Measurements from ENCODE around the gene GRAP2. TPM values are rescaled to one million over a fixed set of nuclear protein-coding genes. Genes with fewer than 3 reads are reported as not detected.
A peak's percentile ranks its signal among the peaks of the same experiment; 100 is the strongest.
"Not testable (repeated sequence)": the region's sequence is repeated elsewhere in the genome, so short reads cannot be mapped to it uniquely, and the experiment has no call there.

Gene GRAP2
- total RNA-seq, 1 donor from 2014 or later = 31.3 TPM

- Mint-ChIP-seq H3K9me3 (no peaks in the 10 kb centered on the region), H3K4me1 (ENCODE audit: low read depth) (peaks cover 7% of the 10 kb centered on the region), H3K4me3 (no peak overlapping the region), H3K27me3 (ENCODE audit: insufficient read depth) (peaks cover 27% of the 10 kb centered on the region), H3K27ac (no peak overlapping the region), H3K36me3 (ENCODE audit: low read depth) (no peaks in the 10 kb centered on the region)
- DNase-seq (ENCODE audit: low spot score) = no peak
- intact Hi-C loops (cut with micrococcal nuclease) = loop anchor here (5.0 kb wide), 1 partner anchor 52 kb away; no protein-coding TSS in a partner anchor
Measured at GRCh38 chr22:39989633-39990032, 88.7 kb downstream of the GRAP2 start.

GRCh38 chr22:39990686-39991085, 89.8 kb downstream of the GRAP2 start:
- Mint-ChIP-seq H3K27me3 (ENCODE audit: insufficient read depth) (peaks cover 27% of the 10 kb centered on the region), H3K4me3 (no peak overlapping the region), H3K9me3 (no peaks in the 10 kb centered on the region), H3K36me3 (ENCODE audit: low read depth) (no peaks in the 10 kb centered on the region), H3K4me1 (ENCODE audit: low read depth) (peaks cover 7% of the 10 kb centered on the region), H3K27ac (no peak overlapping the region)
- intact Hi-C loops (cut with micrococcal nuclease) = loop anchor here (5.0 kb wide), 1 partner anchor 53 kb away; no protein-coding TSS in a partner anchor
- DNase-seq (ENCODE audit: low spot score) = no peak

GRCh38 chr22:39991159-39991860, 90.4 kb downstream of the GRAP2 start:
- H3K27ac Mint-ChIP-seq = no peak overlapping the region

DNA sequence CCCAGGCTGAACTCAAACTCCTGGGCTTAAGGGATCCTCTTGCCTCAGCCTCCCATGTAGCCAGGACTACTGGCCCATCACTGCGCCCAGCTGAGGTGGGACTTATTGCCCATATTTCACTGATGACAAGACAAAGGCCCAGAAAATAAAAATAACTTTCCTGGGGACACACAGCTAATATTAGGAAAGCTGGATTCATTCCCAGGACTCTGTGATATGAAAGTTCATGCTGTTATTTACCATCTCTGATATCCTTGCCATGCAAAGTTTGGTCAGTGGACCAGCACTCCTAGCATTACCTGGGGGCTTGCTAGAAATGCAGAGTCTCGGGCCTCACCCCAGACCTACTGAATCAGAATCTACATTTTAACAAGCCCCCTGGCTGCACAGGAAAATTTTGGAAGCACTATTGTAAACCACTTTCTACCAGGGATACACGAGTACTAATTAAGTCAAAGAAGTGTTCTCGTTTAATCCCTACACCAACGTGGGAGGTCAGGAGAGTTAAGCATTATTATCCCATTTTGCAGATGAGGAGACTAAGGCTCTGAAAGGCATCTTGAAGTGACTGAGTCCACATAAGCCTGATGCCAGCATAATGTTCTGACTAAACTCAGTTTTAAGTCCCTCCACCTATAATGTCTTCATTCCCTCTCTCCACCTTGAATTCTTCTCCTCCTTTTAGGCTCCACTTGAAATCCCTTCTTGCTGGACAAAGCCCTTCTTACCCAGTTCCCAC, 91.4 kb downstream of the GRAP2 start:
- Mint-ChIP-seq H3K9me3 (no peaks in the 10 kb centered on the region), H3K4me1 (ENCODE audit: low read depth) (peaks cover 7% of the 10 kb centered on the region), H3K4me3 (no peak overlapping the region), H3K27ac (no peak overlapping the region), H3K36me3 (ENCODE audit: low read depth) (no peaks in the 10 kb centered on the region), H3K27me3 (ENCODE audit: insufficient read depth) (peaks cover 40% of the 10 kb centered on the region)
- DNase-seq (ENCODE audit: low spot score) = no peak
- intact Hi-C loops (cut with micrococcal nuclease) = loop anchor here (5.0 kb wide), 1 partner anchor 55 kb away; no protein-coding TSS in a partner anchor

More at GRCh38 chr22:39991159-39991860, 90.4 kb downstream of the GRAP2 start:
- no peaks in the 10 kb centered on the region for H3K36me3 Mint-ChIP-seq (ENCODE audit: low read depth)
- H3K4me3 Mint-ChIP-seq = no peak overlapping the region
- DNase-seq (ENCODE audit: low spot score) = no peak
- intact Hi-C loops (cut with micrococcal nuclease) = loop anchor here (5.0 kb wide), 1 partner anchor 54 kb away; no protein-coding TSS in a partner anchor
- peaks cover 7% of the 10 kb centered on the region for H3K4me1 Mint-ChIP-seq (ENCODE audit: low read depth)
- H3K9me3 Mint-ChIP-seq = no peaks in the 10 kb centered on the region
- H3K27me3 Mint-ChIP-seq (ENCODE audit: insufficient read depth) = peaks cover 32% of the 10 kb centered on the region

- not testable (repeated sequence) for H3K4me3 Mint-ChIP-seq; H3K36me3 Mint-ChIP-seq (ENCODE audit: low read depth); H3K27ac Mint-ChIP-seq; H3K4me1 Mint-ChIP-seq (ENCODE audit: low read depth); H3K9me3 Mint-ChIP-seq; DNase-seq (ENCODE audit: low spot score)
- intact Hi-C loops (cut with micrococcal nuclease) = loop anchor here (5.0 kb wide), 1 partner anchor 56 kb away; no protein-coding TSS in a partner anchor
- H3K27me3 Mint-ChIP-seq (ENCODE audit: insufficient read depth) = peaks cover 43% of the 10 kb centered on the region
Measured at GRCh38 chr22:39992894-39993293, 92.0 kb downstream of the GRAP2 start.

DNA sequence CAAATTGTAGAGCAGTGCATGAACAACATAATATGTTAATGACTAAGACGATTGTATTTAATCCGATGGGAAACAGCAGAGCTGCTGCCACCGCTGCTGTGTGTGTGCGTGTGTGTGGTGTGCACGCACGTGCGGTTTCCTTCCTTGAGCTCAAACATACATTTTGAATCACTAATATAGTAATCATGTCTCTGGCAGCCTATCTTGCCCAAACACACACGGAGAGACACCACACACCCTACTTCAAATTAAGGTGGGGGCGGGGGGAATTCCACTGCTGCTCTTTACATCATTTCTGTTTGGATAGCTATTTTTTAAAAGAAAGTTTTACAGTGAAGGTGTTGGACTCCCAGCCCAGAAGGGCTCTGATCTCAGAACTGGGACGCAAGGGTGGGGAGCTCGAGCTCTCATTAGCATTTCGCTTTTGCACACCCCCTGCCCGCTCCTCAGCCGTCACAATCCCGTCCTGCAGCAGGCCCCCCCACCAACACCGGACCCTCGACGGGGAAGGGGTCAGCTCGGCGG, 93.2 kb downstream of the GRAP2 start:
- no peaks in the 10 kb centered on the region for H3K9me3 Mint-ChIP-seq
- H3K4me1 Mint-ChIP-seq (ENCODE audit: low read depth) = peaks cover 7% of the 10 kb centered on the region
- no peaks in the 10 kb centered on the region for H3K36me3 Mint-ChIP-seq (ENCODE audit: low read depth)
- DNase-seq (ENCODE audit: low spot score) = no peak
- H3K27me3 Mint-ChIP-seq (ENCODE audit: insufficient read depth) = peaks cover 46% of the 10 kb centered on the region
- peak overlapping the region; percentile 57 for H3K4me3 Mint-ChIP-seq
- intact Hi-C loops (cut with micrococcal nuclease) = loop anchor here (5.0 kb wide), 1 partner anchor 57 kb away; no protein-coding TSS in a partner anchor
- peak overlapping the region; percentile 26 for H3K27ac Mint-ChIP-seq

DNA sequence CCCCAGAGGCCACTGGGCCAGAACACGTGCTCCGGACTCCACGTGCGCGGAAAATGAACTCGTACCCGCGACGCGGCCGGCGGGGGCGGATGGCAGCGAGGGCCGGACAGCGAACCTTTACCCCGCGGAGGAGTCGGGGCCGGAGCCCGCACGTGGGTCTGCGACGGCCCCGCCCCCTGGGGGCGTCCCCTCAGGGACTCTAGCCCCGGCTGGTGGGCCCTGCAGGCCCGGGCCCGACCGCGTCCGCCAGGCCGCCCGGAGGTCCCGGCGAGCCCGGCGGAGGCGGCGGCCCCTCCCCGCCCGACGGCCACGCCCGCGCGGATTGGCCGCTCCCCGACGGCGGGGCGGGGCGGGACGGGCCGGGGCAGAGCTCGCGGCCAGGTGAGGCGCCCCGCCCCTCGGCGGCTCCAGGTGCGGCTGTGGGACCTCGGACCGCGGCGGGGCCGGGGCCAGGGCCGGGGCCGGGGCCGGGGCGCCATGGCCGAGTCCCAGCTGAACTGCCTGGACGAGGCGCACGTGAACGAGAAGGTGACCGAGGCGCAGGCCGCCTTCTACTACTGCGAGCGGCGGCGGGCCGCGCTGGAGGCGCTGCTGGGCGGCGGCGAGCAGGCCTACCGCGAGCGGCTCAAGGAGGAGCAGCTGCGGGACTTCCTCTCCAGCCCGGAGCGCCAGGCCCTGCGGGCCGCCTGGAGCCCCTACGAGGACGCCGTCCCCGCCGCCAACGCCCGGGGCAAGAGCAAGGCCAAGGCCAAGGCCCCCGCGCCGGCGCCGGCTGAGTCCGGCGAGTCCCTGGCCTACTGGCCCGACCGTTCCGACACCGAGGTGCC, 93.9 kb downstream of the GRAP2 start, which contains the start of gene FAM83F:
TSS of gene FAM83F (plus strand) at position 389 of the 827 bp plus-strand sequence. CDS start at position 478, 89 bp downstream.
- intact Hi-C loops (cut with micrococcal nuclease) = loop anchor here (5.0 kb wide), 1 partner anchor 57 kb away; no protein-coding TSS in a partner anchor
- Mint-ChIP-seq H3K4me1 (ENCODE audit: low read depth) (peaks cover 7% of the 10 kb centered on the region), H3K27ac (peak within 1 kb of the TSS; percentile 26), H3K4me3 (peak within 1 kb of the TSS; percentile 57), H3K36me3 (ENCODE audit: low read depth) (no peaks in the 10 kb centered on the region), H3K27me3 (ENCODE audit: insufficient read depth) (peaks cover 46% of the 10 kb centered on the region), H3K9me3 (no peaks in the 10 kb centered on the region)
- DNase-seq (ENCODE audit: low spot score) = peak; percentile 21

DNA sequence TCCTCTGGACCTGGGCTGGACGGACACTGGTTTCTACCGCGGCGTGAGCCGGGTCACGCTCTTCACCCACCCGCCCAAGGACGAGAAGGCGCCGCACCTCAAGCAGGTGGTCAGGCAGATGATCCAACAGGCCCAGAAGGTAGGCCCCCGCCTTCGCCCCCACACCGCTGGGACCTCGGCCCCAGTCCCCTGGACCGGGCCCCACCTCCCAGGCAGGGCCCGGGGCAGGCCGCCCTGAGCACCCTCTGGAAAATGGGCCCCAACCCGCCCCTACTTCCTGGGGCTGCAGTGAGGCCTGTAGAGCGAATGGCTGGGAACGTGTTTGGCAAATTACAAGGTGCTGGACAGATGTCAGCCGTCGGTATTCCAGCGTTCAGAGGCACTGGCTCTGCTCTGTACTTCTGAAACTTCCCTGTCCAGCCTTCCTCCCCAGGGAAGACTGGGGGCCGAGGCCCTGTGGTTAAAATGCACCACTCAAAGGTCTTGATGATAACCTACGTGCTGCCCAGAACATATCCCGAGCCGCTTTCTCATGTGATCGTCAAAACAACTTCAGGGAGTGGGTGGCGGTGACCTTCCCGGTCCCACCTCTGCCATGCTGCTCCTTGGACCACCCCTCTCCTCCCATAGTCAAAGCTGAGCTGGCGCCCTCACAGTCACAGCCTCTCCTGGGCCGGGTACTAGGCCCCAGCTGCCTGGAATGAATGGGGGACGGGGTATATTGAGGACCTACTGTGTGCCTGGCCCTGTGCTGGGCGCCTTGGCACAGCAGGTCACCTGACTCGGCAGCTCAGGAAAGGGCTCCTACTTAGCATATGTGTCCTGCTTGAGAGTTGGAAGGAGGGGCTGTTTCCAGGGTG, 94.7 kb downstream of the GRAP2 start:
- peaks cover 46% of the 10 kb centered on the region for H3K27me3 Mint-ChIP-seq (ENCODE audit: insufficient read depth)
- intact Hi-C loops (cut with micrococcal nuclease) = no loop called here
- H3K4me3 Mint-ChIP-seq = peak overlapping the region; percentile 19
- no peaks in the 10 kb centered on the region for H3K36me3 Mint-ChIP-seq (ENCODE audit: low read depth)
- H3K4me1 Mint-ChIP-seq (ENCODE audit: low read depth) = peaks cover 7% of the 10 kb centered on the region
- no peak for DNase-seq (ENCODE audit: low spot score)
- no peaks in the 10 kb centered on the region for H3K9me3 Mint-ChIP-seq
- no peak overlapping the region for H3K27ac Mint-ChIP-seq

DNA sequence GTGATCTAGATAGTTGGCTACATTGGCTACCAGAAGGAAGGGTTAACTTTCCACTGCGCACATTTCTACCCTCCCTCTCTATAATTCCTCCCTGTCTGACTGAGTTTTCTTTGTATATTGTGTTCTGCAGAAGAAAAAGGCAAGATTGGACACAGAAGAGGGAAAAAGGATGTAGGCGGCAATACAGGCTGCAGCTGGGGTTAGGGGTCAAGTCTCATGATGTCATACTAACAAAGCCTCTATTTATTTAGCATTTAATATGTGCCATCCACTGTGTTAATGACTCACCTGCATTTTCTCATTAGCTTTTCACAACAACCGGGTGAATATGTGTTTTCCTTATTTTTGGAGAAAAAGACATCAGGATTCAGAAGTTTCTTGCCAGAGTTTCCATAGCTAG, 95.8 kb downstream of the GRAP2 start:
- Mint-ChIP-seq H3K27me3 (ENCODE audit: insufficient read depth) (peaks cover 44% of the 10 kb centered on the region), H3K4me1 (ENCODE audit: low read depth) (peaks cover 7% of the 10 kb centered on the region), H3K4me3 (no peak overlapping the region), H3K36me3 (ENCODE audit: low read depth) (no peaks in the 10 kb centered on the region), H3K9me3 (no peaks in the 10 kb centered on the region), H3K27ac (no peak overlapping the region)
- no peak for DNase-seq (ENCODE audit: low spot score)
- intact Hi-C loops (cut with micrococcal nuclease) = no loop called here

DNA sequence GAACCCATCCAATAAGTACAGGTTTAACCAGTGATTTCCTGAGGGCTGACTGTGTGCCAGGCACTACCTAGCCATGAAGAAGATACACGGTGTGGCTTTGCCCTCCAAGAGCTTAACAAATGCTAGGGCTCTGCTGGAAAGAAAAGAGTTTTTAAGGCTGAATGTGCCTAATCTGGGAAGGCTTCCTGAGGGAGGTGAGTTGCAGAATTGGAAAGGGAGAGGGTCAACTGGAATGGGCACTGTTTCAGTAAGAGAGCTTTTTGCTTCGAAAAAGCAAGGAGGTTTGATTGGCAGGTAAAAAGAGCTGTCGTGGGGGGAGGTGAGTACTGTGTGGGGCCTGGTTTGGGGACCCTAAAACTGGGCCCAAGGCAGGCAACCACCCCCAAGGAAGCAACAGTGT, 96.5 kb downstream of the GRAP2 start:
- no peaks in the 10 kb centered on the region for H3K36me3 Mint-ChIP-seq (ENCODE audit: low read depth)
- no peaks in the 10 kb centered on the region for H3K9me3 Mint-ChIP-seq
- peaks cover 7% of the 10 kb centered on the region for H3K4me1 Mint-ChIP-seq (ENCODE audit: low read depth)
- DNase-seq (ENCODE audit: low spot score) = no peak
- no peak overlapping the region for H3K4me3 Mint-ChIP-seq
- no peak overlapping the region for H3K27ac Mint-ChIP-seq
- intact Hi-C loops (cut with micrococcal nuclease) = no loop called here
- H3K27me3 Mint-ChIP-seq (ENCODE audit: insufficient read depth) = peaks cover 41% of the 10 kb centered on the region

DNA sequence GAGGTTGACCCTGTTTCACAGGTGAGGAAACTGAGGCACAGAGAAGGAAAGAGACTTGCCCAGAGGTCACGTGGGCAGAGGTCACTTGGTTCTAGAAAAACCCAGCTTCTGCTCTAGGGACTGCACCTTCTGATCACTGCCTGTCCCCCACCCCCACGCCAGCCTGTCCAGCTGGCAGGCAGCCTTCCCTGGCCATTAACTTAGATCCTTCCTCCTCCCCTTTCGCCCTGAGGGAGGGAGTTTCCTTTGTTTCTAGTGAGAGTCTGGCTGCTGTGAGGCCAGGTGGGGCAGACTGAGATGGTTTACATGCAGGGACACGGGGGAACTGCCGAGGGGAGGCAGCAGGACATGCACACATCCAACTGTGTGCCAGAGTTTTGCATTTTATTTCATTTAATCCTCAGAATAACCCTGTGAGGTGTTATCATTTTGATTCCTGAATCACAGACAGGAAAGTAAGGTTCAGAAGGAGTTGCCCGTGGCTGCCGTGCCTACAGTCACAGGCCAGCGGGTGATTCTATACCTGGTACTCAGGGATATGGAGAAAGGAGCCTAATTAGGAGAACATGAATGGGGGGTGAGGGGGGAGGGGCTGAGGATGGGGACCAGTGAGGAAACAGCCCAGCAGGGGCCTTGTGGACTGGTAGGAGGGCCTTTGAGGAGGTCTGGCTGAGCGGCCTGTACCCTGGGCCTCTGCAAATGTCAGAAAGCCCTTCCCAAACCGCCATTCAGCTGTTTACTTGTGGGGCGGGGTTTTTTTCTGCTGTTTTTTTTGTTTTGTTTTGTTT, 97.2 kb downstream of the GRAP2 start:
- no peaks in the 10 kb centered on the region for H3K36me3 Mint-ChIP-seq (ENCODE audit: low read depth)
- no peak overlapping the region for H3K27ac Mint-ChIP-seq
- peaks cover 7% of the 10 kb centered on the region for H3K4me1 Mint-ChIP-seq (ENCODE audit: low read depth)
- H3K4me3 Mint-ChIP-seq = no peak overlapping the region
- no peak for DNase-seq (ENCODE audit: low spot score)
- H3K27me3 Mint-ChIP-seq (ENCODE audit: insufficient read depth) = peaks cover 39% of the 10 kb centered on the region
- intact Hi-C loops (cut with micrococcal nuclease) = no loop called here
- H3K9me3 Mint-ChIP-seq = no peaks in the 10 kb centered on the region

Data from activated T-helper 1 cell treated with anti-CD3 and anti-CD28 coated beads, Interleukin-12 subunit alpha, Interleukin-12 subunit beta, Interleukin-2, Interleukin-4 antibody, amounts not matched to agents 30 ng/mL and 10 ng/mL and 1 ng/mL, durations not matched to agents 14 hours and 24 hours and 36 hours (primary cell).